Transverse colon (tissue), 3 donors: ENCODE results near the gene NBDY.

Experiments used
- EP300 ChIP-seq: sonication (generic); formaldehyde crosslinking; IDR thresholded peaks from one replicate; pipeline ENCODE4 v1.6.1; 2017; ENCODE audit warnings: antibody characterized with exemption, low read depth
- TF ChIP-seq, protein P1 (sequence below), 5 experiments: fragments of 200-600 bp in 3 of 5; fragments of 450-650 bp in 2 of 5; sonication (generic) in 3 of 5; IDR thresholded peaks; 1 replicate in 2 of 5; 2 replicates in 3 of 5; pipeline ENCODE4 v1.5.1; 2016 to 2017; ENCODE audit warnings: antibody characterized with exemption in 5 of 5, inconsistent platforms in 3 of 5, mild to moderate bottlenecking in 2 of 5, moderate library complexity in 1 of 5

DNA sequence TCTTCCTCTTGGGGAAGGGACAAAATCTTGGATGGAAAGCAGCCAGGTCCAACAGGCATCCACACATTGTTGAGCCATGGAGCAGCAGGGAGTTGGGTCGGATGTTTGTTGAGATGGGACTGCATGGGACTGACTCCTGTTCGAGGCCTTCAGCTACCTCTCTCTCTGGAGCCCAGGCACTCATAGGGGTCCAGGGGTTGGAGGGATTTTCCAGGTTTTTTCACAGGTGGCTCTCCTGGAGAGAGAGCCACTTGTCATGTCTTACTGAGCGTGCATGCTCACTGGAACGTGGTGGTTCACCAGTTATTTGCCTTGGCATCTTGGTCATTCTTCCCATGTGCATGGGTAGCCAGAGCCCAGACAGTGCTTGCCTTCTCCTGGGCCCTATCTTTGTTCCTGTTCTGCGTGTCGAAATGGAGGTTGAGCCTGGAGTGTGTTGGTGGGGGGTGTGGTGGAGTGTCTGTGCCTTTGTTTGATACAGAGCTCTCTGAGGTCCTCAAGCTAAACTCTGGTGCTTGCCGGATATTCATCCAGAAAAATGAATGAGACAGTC, 60.6 kb downstream of the NBDY start:
- no peak for TF ChIP-seq EP300
- TF ChIP-seq, protein P1, sequence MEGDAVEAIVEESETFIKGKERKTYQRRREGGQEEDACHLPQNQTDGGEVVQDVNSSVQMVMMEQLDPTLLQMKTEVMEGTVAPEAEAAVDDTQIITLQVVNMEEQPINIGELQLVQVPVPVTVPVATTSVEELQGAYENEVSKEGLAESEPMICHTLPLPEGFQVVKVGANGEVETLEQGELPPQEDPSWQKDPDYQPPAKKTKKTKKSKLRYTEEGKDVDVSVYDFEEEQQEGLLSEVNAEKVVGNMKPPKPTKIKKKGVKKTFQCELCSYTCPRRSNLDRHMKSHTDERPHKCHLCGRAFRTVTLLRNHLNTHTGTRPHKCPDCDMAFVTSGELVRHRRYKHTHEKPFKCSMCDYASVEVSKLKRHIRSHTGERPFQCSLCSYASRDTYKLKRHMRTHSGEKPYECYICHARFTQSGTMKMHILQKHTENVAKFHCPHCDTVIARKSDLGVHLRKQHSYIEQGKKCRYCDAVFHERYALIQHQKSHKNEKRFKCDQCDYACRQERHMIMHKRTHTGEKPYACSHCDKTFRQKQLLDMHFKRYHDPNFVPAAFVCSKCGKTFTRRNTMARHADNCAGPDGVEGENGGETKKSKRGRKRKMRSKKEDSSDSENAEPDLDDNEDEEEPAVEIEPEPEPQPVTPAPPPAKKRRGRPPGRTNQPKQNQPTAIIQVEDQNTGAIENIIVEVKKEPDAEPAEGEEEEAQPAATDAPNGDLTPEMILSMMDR (IDR thresholded peaks at IDR 0.05): no peak
